Stimulated activated naive CD8-positive, alpha-beta T cell treated with anti-CD3 and anti-CD28 coated beads, Interleukin-15, Interleukin-2, amounts not matched to agents 100 ng/mL and 50 ng/mL, for 24 hours (primary cell): Measurements from ENCODE around the gene RPL41.
"Not testable (repeated sequence)": the region's sequence is repeated elsewhere in the genome, so short reads cannot be mapped to it uniquely, and the experiment has no call there.

Experiments used
- H3K27ac Mint-ChIP-seq: one replicate; pipeline ENCODE4 v1.8.0; 2021; ENCODE audit warnings: mild to moderate bottlenecking, mixed read lengths
- H3K27me3 Mint-ChIP-seq: one replicate; pipeline ENCODE4 v1.8.0; 2021; ENCODE audit warnings: mixed read lengths
- H3K36me3 Mint-ChIP-seq: one replicate; pipeline ENCODE4 v1.8.0; 2021; ENCODE audit warnings: low read depth, mixed read lengths
- H3K4me1 Mint-ChIP-seq: one replicate; pipeline ENCODE4 v1.8.0; 2021; ENCODE audit warnings: low read depth, mixed read lengths
- H3K4me3 Mint-ChIP-seq: one replicate; pipeline ENCODE4 v1.8.0; 2021; ENCODE audit warnings: mild to moderate bottlenecking, mixed read lengths
- H3K9me3 Mint-ChIP-seq: one replicate; pipeline ENCODE4 v1.8.0; 2021; ENCODE audit warnings: mixed read lengths

Gene RPL41

DNA sequence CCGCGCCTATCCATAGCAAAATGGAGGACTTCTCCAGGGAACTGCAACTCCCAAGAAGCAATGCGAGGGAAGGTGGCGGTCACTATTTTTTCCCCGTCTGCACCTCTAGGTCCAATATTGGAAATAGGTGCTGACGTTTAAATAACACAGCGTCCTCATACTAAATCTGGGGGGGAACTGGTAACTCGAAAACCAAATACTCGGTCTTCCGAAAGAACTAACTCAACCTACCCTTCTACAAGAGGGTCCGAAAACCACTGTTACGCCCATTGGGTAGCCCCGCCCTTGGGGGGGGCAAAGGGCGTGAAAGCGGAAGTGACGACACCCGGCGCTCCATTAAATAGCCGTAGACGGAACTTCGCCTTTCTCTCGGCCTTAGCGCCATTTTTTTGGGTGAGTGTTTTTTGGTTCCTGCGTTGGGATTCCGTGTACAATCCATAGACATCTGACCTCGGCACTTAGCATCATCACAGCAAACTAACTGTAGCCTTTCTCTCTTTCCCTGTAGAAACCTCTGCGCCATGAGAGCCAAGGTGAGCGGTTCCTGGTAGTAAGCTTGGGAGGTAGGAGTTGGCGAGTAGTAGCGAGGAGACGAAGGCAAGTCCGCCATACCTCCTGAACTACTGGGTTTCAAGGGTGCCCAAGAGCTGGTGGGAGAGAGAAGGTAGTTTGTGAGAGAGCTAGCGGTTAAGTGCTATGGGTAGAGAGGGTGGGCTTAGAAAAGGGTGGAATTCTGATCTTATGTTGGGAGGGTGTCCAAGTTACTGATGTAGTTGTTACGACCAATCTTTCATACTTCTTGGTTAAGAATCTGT, at the start of gene RPL41:
Gene RPL41 (plus strand): TSS at position 367 of the 815 bp plus-strand sequence.
- Mint-ChIP-seq H3K27ac (peak within 1 kb of the TSS; percentile 99), H3K4me3 (peak within 1 kb of the TSS; percentile 97), H3K4me1 (peaks cover 40% of the 10 kb centered on the region), H3K36me3 (peaks cover 63% of the 10 kb centered on the region), H3K9me3 (no peaks in the 10 kb centered on the region), H3K27me3 (no peaks in the 10 kb centered on the region)

DNA sequence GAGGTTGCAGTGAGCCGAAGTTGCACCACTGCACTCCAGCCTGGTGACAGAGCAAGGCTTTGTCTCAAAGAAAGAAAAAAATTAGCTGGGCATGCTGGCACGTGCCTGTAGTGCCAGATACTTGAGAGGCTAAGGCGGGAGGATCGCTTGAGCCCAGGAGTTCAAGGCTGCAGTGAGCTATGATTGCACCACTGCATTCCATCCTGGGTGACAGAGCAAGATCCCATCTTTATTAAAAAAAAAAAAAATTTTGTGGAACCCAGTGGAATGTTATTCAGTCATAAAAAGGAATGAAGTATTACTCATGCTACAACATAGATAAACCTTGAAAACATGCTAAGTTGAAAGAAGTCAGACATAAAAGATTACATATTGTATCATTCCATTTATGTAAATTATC, 44.8 kb upstream of the RPL41 start:
- Mint-ChIP-seq H3K27ac (no peak overlapping the region), H3K27me3 (no peaks in the 10 kb centered on the region), H3K36me3 (no peaks in the 10 kb centered on the region)

DNA sequence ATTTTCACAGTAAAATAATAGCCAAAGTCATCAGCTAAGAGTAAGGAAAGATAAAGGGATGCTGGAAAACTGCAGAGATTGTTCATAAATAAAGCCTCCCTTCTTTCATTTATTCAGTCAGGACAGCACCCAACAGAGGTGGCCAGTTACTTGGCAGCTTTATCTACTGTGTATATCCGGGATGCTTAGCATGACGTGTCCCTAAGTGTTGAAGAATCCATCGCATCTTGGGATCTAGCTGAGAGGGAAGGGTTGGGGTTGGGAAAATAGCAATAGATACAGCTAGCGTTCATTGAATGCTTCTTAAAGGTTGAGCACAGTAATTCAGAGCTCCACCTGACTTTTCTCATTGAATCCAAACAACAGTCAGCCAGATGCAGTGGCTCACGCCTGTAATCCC, 42.0 kb upstream of the RPL41 start:
- peaks cover under 1% of the 10 kb centered on the region for H3K4me1 Mint-ChIP-seq
- H3K36me3 Mint-ChIP-seq, result no peaks in the 10 kb centered on the region

More for the DNA sequence above, 44.8 kb upstream of the RPL41 start:
- H3K4me1 Mint-ChIP-seq, result peaks cover 5% of the 10 kb centered on the region
- no peaks in the 10 kb centered on the region for H3K9me3 Mint-ChIP-seq
- no peak overlapping the region for H3K4me3 Mint-ChIP-seq

DNA sequence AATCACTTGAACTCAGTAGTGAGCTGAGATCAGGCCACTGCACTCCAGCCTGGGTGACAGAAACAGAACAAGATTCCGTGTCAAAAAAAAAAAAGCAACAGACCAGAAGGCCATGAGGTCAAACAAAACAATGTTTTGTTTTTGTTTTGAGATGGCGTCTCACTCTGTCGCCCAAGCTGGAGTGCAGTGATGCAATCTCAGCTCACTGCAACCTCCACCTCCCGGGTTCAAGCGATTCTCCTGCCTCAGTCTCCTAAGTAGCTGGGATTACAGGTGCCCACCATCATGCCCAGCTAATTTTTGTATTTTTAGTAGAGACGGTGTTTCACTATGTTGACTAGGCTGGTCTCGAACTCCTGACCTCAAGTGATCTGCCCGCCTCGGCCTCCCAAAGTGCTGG, 38.5 kb upstream of the RPL41 start:
- not testable (repeated sequence) for H3K27ac Mint-ChIP-seq, H3K4me3 Mint-ChIP-seq, H3K27me3 Mint-ChIP-seq, H3K9me3 Mint-ChIP-seq, H3K36me3 Mint-ChIP-seq
- H3K4me1 Mint-ChIP-seq, result peaks cover 14% of the 10 kb centered on the region

More for the DNA sequence above, 42.0 kb upstream of the RPL41 start:
- Mint-ChIP-seq H3K4me3 (no peak overlapping the region), H3K9me3 (no peaks in the 10 kb centered on the region), H3K27me3 (no peaks in the 10 kb centered on the region), H3K27ac (no peak overlapping the region)

DNA sequence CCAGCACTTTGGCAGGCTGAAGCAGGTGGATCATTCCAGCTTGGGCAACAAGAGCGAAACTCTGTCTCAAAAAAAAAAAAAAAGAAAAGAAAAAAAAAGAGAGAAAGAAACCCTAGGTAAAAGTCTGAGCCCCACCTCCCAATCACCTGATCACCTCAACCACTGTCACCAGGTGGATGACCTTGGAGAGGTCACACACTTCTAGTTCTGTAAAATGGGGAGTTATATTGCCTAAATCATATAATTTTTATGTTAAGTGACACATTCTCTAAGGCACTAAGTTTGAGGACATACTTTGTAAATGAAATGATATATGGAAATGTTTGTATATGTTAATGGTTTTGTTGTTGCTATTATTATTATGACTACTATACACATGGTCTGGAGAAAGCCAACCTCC, 38.0 kb upstream of the RPL41 start:
- Mint-ChIP-seq H3K9me3 (no peaks in the 10 kb centered on the region), H3K4me1 (peaks cover 14% of the 10 kb centered on the region), H3K27ac (no peak overlapping the region), H3K27me3 (peaks cover 4% of the 10 kb centered on the region), H3K36me3 (no peaks in the 10 kb centered on the region), H3K4me3 (peak overlapping the region; percentile 45)

DNA sequence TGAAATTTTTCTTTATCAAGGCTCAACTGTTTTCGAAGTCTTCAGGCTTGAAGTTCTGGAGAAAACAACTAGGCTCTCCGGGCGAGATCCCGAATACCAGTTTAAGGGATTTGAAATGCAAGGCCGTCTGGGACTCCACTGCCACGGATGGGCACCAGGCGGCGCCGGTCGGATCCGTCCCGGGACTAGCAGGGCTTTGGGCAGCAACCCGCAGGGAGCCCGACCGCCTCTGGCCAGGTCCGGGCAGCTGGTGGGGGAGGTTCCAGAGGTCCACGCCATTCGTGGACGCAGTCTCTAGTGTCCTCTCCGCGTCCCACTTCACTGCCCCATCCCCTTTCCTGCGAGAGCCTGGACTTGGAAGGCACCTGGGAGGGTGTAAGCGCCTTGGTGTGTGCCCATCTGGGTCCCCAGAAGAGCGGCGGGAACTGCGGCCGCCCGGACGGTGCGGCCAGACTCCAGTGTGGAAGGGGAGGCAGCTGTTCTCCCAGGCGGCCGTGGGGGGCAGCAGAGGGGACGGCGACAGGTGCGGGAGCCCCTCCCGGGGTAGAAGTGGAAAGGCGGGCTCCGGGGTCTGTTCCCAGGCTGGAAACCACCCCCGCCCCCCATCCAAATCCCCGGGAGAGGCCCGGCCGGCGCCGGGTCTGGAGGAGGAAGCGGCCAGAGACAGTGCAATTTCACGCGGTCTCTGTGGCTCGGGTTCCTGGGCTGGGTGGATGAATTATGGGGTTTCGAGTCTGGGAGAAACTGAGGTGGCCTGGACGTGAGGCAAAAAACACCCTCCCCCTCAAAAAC, 37.3 kb upstream of the RPL41 start:
- no peak overlapping the region for H3K27ac Mint-ChIP-seq
- no peaks in the 10 kb centered on the region for H3K36me3 Mint-ChIP-seq

DNA sequence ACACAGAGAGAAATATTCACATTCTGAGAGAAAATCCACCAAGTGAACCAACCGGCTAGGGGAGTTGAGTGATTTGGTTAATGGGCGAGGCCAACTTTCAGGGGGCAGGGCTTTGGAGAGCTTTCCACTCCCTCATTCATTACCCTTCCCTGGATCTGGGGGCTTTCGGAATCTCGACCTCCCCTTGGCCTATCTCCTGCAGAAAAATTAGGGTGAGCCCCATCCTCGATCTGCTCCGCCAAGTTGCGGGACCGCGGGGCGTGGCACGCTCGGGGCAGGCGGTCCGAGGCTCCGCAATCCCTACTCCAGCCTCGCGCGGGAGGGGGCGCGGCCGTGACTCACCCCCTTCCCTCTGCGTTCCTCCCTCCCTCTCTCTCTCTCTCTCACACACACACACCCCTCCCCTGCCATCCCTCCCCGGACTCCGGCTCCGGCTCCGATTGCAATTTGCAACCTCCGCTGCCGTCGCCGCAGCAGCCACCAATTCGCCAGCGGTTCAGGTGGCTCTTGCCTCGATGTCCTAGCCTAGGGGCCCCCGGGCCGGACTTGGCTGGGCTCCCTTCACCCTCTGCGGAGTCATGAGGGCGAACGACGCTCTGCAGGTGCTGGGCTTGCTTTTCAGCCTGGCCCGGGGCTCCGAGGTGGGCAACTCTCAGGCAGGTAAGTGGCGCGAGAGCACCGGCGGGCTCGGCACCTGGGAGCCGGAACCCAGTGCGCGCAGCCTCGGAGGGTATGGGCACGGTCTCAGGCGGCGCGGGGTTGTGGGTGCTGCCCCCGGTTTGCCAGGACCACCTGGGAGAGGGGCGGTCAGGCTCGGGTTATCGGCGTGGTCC, 36.5 kb upstream of the RPL41 start, which contains the start of gene ERBB3:
Gene ERBB3 (plus strand): TSS at position 443 of the 833 bp plus-strand sequence. CDS start 136 bp downstream, at position 579.
- Mint-ChIP-seq H3K4me3 (peak within 1 kb of the TSS; percentile 81), H3K27ac (no peak within 1 kb of the TSS), H3K27me3 (peaks cover 4% of the 10 kb centered on the region), H3K9me3 (no peaks in the 10 kb centered on the region), H3K4me1 (peaks cover 14% of the 10 kb centered on the region), H3K36me3 (no peaks in the 10 kb centered on the region)

More for the DNA sequence above, 37.3 kb upstream of the RPL41 start:
- Mint-ChIP-seq H3K4me3 (peak overlapping the region; percentile 81), H3K27me3 (peaks cover 4% of the 10 kb centered on the region), H3K9me3 (no peaks in the 10 kb centered on the region), H3K4me1 (peaks cover 14% of the 10 kb centered on the region)

DNA sequence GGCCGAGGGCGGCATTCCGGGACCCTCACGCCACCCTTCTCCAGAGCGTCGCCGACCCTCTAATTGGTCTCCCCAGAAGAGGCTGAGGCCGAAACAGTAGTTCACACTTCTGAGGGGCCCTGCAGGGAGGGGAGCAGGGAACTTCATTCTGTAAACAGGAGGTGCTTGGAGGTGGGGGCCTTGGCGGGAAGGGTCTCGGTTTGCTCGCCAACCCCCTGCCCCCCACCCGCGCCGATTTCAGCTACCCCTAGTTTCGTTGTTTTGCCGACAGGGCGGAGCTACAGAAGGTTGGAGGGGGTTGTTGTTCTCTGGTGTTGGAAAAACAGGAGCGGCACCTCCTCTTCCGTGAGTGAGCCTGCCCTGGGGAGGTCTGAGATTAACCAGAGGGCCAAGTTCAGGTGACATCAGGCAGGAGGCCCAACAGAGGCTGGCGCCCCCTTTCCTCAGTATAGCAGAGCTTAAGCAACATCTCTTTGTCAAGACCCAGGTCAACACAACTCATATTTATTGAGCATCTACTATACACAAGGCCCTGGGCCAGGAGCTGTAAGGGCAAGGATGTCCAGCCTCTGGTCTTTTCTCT, 35.8 kb upstream of the RPL41 start:
- H3K27ac Mint-ChIP-seq, result no peak overlapping the region
- H3K36me3 Mint-ChIP-seq, result no peaks in the 10 kb centered on the region

DNA sequence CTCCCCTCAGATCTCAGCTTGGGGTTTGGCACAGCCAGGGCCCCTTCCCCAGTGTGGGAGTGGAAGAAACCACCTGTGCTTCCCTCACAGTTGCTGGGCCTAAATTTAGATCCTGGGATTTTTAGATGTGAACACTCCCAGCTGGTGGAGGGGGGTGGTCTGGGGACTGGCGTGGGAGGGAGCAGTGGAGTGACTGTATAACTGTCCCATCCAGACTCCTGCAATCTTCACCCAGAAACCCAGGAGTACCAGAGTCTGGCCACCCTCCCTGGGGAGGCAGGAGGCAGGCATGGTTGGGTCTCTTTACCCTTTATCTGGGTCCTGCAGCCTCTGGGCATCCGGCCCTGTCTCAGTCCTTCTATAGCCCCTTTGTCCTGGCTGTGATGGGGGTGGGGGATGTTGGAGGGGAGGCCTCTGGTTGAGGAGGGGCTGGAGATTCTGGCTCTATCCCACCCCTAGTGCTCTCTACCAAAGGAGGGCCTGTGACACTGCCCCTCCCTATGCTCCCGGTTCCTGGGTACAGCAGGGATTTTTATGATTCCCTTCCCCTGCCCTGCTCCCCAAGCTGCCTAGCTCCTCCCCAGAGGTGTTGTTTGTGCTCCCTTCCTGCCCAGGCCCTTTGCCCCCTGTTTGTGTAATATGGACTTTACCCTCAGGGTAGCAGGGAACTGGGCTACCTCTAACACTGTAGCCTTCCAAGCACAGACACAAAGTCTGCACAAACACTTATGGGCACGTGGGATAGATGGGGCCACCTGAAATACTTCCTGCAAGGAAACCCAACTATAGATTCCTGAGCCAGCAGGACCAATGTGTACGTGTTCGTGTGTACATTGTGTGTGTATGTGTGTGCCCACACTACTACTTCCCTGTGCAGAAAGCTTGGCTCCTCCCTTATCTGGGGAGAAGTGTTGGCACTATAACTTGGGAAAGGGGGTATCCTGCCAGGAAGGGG, 34.8 kb upstream of the RPL41 start:
- H3K36me3 Mint-ChIP-seq, result no peaks in the 10 kb centered on the region
- no peak overlapping the region for H3K27ac Mint-ChIP-seq

More for the DNA sequence above, 35.8 kb upstream of the RPL41 start:
- H3K27me3 Mint-ChIP-seq, result peaks cover 4% of the 10 kb centered on the region
- H3K4me1 Mint-ChIP-seq, result peaks cover 14% of the 10 kb centered on the region
- peak overlapping the region; percentile 81 for H3K4me3 Mint-ChIP-seq
- no peaks in the 10 kb centered on the region for H3K9me3 Mint-ChIP-seq

DNA sequence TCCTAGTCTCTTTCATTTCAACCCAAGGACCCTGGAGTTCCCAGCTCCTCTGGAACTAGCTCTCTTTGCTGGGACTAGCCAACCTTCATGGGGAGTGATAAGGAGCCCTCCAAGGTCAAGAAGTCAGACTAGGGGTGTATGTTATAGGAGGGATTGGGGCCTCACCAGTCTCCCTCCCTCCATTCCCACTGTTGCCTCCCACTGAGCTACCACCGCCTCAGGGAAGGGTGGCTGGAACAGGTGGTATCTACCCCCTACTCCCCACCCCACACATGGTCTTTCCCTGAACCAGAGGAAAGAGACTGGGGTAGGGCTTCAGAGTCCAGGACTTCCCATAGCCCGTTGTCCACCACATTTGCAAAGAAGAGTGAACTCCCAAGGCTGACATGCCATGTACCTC, 34.1 kb upstream of the RPL41 start:
- peaks cover 14% of the 10 kb centered on the region for H3K4me1 Mint-ChIP-seq
- no peaks in the 10 kb centered on the region for H3K36me3 Mint-ChIP-seq
- H3K9me3 Mint-ChIP-seq, result no peaks in the 10 kb centered on the region
- no peak overlapping the region for H3K4me3 Mint-ChIP-seq
- no peak overlapping the region for H3K27ac Mint-ChIP-seq
- peaks cover 4% of the 10 kb centered on the region for H3K27me3 Mint-ChIP-seq

More for the DNA sequence above, 34.8 kb upstream of the RPL41 start:
- Mint-ChIP-seq H3K4me3 (no peak overlapping the region), H3K4me1 (peaks cover 14% of the 10 kb centered on the region), H3K9me3 (no peaks in the 10 kb centered on the region), H3K27me3 (peaks cover 4% of the 10 kb centered on the region)

DNA sequence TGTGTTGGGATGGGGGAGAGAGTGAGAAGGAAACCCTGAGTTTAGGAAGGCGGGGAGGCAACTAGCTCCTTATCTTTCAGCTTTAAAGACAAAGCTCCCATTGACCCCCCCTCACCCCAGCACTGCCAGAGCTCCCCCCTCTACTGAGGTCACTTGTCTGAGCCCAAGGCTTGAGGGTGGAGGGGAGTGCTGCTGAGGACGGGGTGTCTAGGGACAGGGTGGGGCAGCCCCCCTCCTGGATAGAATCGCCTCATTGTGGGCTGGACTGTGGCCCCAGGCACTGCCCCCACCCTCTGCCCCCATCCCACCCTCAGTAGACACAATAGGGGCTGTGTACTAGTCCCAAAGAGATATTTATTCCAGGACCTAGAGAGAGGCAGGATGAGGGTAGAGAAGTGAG, 33.5 kb upstream of the RPL41 start:
- Mint-ChIP-seq H3K27ac (no peak overlapping the region), H3K27me3 (peaks cover 4% of the 10 kb centered on the region)

DNA sequence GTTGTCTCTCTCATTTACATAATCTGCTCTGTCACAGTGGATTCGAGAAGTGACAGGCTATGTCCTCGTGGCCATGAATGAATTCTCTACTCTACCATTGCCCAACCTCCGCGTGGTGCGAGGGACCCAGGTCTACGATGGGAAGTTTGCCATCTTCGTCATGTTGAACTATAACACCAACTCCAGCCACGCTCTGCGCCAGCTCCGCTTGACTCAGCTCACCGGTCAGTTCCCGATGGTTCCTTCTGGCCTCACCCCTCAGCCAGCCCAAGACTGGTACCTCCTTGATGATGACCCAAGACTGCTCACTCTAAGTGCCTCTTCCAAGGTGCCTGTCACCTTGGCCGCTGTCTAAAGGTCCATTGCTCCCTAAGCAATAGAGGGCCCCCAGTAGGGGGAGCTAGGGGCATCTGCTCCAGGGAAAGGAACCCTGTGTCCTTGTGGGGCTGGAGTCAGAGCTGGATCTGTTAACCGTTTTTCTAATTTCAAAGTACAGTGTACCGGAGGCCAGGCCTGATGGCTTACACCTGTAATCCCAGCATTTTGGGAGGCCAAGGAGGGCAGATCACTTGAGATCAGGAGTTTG, 31.4 kb upstream of the RPL41 start:
- H3K4me1 Mint-ChIP-seq, result peaks cover 7% of the 10 kb centered on the region
- no peaks in the 10 kb centered on the region for H3K9me3 Mint-ChIP-seq
- no peak overlapping the region for H3K4me3 Mint-ChIP-seq
- no peak overlapping the region for H3K27ac Mint-ChIP-seq
- H3K36me3 Mint-ChIP-seq, result no peaks in the 10 kb centered on the region
- peaks cover 4% of the 10 kb centered on the region for H3K27me3 Mint-ChIP-seq

More for the DNA sequence above, 33.5 kb upstream of the RPL41 start:
- H3K4me1 Mint-ChIP-seq, result peaks cover 14% of the 10 kb centered on the region
- no peaks in the 10 kb centered on the region for H3K9me3 Mint-ChIP-seq
- H3K4me3 Mint-ChIP-seq, result no peak overlapping the region
- H3K36me3 Mint-ChIP-seq, result no peaks in the 10 kb centered on the region

DNA sequence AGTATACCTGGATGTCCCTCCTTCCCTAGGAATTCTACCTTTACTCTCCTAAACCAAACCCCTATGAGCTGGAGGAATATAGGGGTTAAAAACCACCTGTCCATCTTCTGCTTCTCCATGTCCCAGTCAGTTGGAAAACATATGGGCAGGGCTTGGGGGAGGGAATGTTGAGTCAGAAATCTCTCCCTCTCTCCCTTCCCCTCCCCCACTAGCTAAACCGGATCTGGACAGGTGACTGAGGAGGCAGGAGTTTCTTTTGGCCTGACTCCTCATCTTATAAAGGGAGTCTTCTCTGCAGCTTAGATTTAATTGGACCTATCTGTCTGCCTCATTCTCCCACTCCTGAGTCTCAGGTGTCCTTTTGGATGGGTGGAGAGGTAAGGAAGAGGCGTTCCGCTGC, 30.3 kb upstream of the RPL41 start:
- H3K9me3 Mint-ChIP-seq, result no peaks in the 10 kb centered on the region
- no peak overlapping the region for H3K27ac Mint-ChIP-seq
- peaks cover 4% of the 10 kb centered on the region for H3K27me3 Mint-ChIP-seq
- H3K4me3 Mint-ChIP-seq, result no peak overlapping the region
- no peaks in the 10 kb centered on the region for H3K36me3 Mint-ChIP-seq
- H3K4me1 Mint-ChIP-seq, result peaks cover 1% of the 10 kb centered on the region
